Keratinocyte (primary cell): ENCODE measurements around the gene ABAT.

Experiments
- CTCF ChIP-seq, 3 experiments: IDR thresholded peaks in 1 of 3; conservative IDR thresholded peaks in 1 of 3; optimal IDR thresholded peaks in 1 of 3; 2 replicates in 2 of 3; 3 replicates in 1 of 3; pipeline versions ENCODE3 to v1.5.1; 2011; ENCODE audit warnings: low read length in 3 of 3, mild to moderate bottlenecking in 3 of 3, moderate library complexity in 2 of 3, control low read depth in 1 of 3, inconsistent platforms in 1 of 3; ENCODE audit not compliant: insufficient read depth in 2 of 3; ENCODE audit errors: extremely low read depth in 1 of 3
- EZH2 ChIP-seq: IDR thresholded peaks from one replicate; pipeline ENCODE4 v1.6.1; 2012; ENCODE audit warnings: inconsistent platforms, mild to moderate bottlenecking, low read length, moderate library complexity

DNA sequence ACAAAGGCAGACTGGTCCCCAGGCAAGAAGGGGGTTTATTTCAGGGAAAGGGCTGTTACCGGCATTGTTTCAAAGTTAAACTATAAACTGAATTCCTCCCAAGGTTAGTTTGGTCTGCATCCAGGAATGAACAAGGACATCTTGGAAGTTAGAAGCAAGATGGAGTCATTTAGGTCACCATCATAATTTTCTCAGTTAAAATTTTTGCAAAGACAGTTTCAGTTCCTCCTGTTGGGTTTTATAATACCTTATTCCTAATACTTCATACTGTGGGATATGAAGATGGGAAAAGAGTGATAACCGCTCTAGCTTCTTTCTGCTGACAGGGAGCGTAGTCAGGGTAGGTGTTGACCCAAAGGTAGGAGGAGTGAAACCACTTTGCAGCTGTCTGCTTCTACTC lies 148.0 kb downstream of the ABAT start:
- TF ChIP-seq CTCF (optimal IDR thresholded peaks at IDR 0.05 in 1 of 3, IDR thresholded peaks at IDR 0.05 in 1 of 3, conservative IDR thresholded peaks at IDR 0.05 in 1 of 3; ENCODE audit: extremely low read depth in 1 of 3, insufficient read depth in 2 of 3, low read length in 3 of 3) (no peak), EZH2 (no peak)
